Panc1 (cell line): ENCODE data around the gene IBA57. TPM values are rescaled to one million over a fixed set of nuclear protein-coding genes. Genes with fewer than 3 reads are reported as not detected.

Source experiments
- ATAC-seq: fragments of 200-7000 bp; cut with Tn5 transposase; 2 replicates; pipeline ENCODE4 v1.9.1; 2020; ENCODE audit warnings: mild to moderate bottlenecking, moderate library complexity
- BruUV-seq: library from RNA; stranded (reverse); fragments of 400-500 nt; replicated peaks from 2 replicates; lab custom pipeline; 2021; lab: Mats Ljungman, UMichigan
- CTCF ChIA-PET: fragments of 300-600 bp; sonication (Branson Sonifier 250); formaldehyde crosslinking; loops from one replicate; lab custom pipeline; 2022; ENCODE audit warnings: antibody characterized with exemption; lab: Charles Lee
- POLR2A ChIA-PET: fragments of 300-600 bp; sonication (Branson Sonifier 250); formaldehyde crosslinking; loops from one replicate; lab custom pipeline; 2022; ENCODE audit warnings: antibody characterized with exemption; lab: Charles Lee
- DNase-seq: peaks from one replicate; pipeline ENCODE4 v3.0.0-alpha.2; 2010; ENCODE audit warnings: low read depth, low spot score
- H3K27ac ChIP-seq: 2 replicates; pipeline ENCODE4 v1.5.1; 2011; ENCODE audit warnings: mild to moderate bottlenecking, low read length, inconsistent platforms
- H3K27me3 ChIP-seq: fragments of 200-500 bp; sonication (Bioruptor generic); 2 replicates; pipeline ENCODE4 v1.6.0; 2014; ENCODE audit warnings: low read length, inconsistent platforms; ENCODE audit not compliant: control insufficient read depth, insufficient read depth
- H3K36me3 ChIP-seq: fragments of 200-500 bp; sonication (Bioruptor generic); 2 replicates; pipeline ENCODE4 v1.5.1; 2014; ENCODE audit warnings: inconsistent platforms, mild to moderate bottlenecking, low read length, moderate library complexity; ENCODE audit not compliant: control insufficient read depth, insufficient read depth
- H3K4me1 ChIP-seq: 2 replicates; pipeline ENCODE4 v1.5.1; 2011; ENCODE audit warnings: inconsistent platforms, mild to moderate bottlenecking, low read length, moderate library complexity; ENCODE audit not compliant: control insufficient read depth, insufficient read depth
- H3K4me3 ChIP-seq, 2 experiments: 2 replicates each; pipeline ENCODE4 v1.5.1; 2011 to 2012; ENCODE audit warnings: low read depth in 2 of 2, low read length in 2 of 2, mild to moderate bottlenecking in 2 of 2, inconsistent platforms in 1 of 2, moderate library complexity in 1 of 2
- H3K9me3 ChIP-seq: fragments of 200-500 bp; sonication (Bioruptor generic); 2 replicates; pipeline ENCODE4 v1.5.1; 2014; ENCODE audit warnings: low read depth, mild to moderate bottlenecking, inconsistent platforms, low read length, moderate library complexity; ENCODE audit not compliant: control insufficient read depth, insufficient read depth
- CTCF ChIP-seq: fragments of 450-650 bp; IDR thresholded peaks from 2 replicates; pipeline ENCODE4 v1.5.1; 2017; ENCODE audit warnings: mild to moderate bottlenecking
- POLR2AphosphoS5 ChIP-seq: IDR thresholded peaks from 2 replicates; pipeline ENCODE4 v1.6.1; 2012; ENCODE audit warnings: mild to moderate bottlenecking, low read depth, low read length, moderate library complexity
- REST ChIP-seq, 2 experiments: IDR thresholded peaks; 2 replicates each; pipeline ENCODE4 v1.6.1; 2011 to 2012; ENCODE audit warnings: low read depth in 2 of 2, control low read depth in 1 of 2, low read length in 1 of 2, mild to moderate bottlenecking in 1 of 2, moderate library complexity in 1 of 2; ENCODE audit not compliant: insufficient read depth in 1 of 2
- SIN3A ChIP-seq: IDR thresholded peaks from 2 replicates; pipeline ENCODE4 v1.6.1; 2012; ENCODE audit warnings: low read depth, mild to moderate bottlenecking, low read length, moderate library complexity, borderline replicate concordance; ENCODE audit not compliant: insufficient read depth
- TCF7L2 ChIP-seq: IDR thresholded peaks from 2 replicates; pipeline ENCODE4 v1.6.1; 2011; ENCODE audit warnings: mild to moderate bottlenecking, low read depth, low read length, inconsistent platforms
- in situ Hi-C: cut with HindIII; loops from 2 replicates; pipeline ENCODE4 v1.10.0; 2016; ENCODE audit warnings: low sequenced_read_pairs, low pct_unique_long_range_greater_than_20kb
- intact Hi-C: fragments of 100-400 bp; cut with micrococcal nuclease; formaldehyde crosslinking; loops from one replicate; pipeline ENCODE4 v1.10.0; 2022; ENCODE audit not compliant: unreplicated experiment
- total RNA-seq: library from RNA; stranded (reverse); gene quantifications from one replicate; pipeline ENCODE4 v1.2.1, GENCODE V29; 2021; ENCODE audit not compliant: unreplicated experiment

The IBA57 gene
- total RNA-seq, 1 experiment from 2014 or later, result 11.3 TPM

- BruUV-seq, result no TSS peak
- intact Hi-C loops (no loop called here), in situ Hi-C loops (no loop called here)
- peaks cover 3% of the 10 kb centered on the region for H3K36me3 ChIP-seq
- H3K27me3 ChIP-seq, result peaks cover 7% of the 10 kb centered on the region; the same call in 1 of the 2 replicates
- DNase-seq (no peak), ATAC-seq (no peak)
- no peaks in the 10 kb centered on the region for H3K9me3 ChIP-seq
- peaks cover 6% of the 10 kb centered on the region; the same call in 1 of the 2 replicates for H3K4me1 ChIP-seq
- ChIA-PET POLR2A (no interaction called here), CTCF (no interaction called here)
- H3K4me3 ChIP-seq, result no peak overlapping the region
- TF ChIP-seq CTCF (no peak), POLR2AphosphoS5 (no peak), SIN3A (no peak), REST (IDR thresholded peaks at IDR 0.05; ENCODE audit: insufficient read depth in 1 of 2, low read depth in 2 of 2, low read length in 1 of 2) (no peak), TCF7L2 (no peak)
- H3K27ac ChIP-seq, result no peak overlapping the region
Observed at GRCh38 chr1:228136901-228137300, 28.7 kb upstream of the IBA57 start.

- intact Hi-C loops, result no loop called here
- no TSS peak for BruUV-seq
- Histone ChIP-seq H3K27ac (peak overlapping the region; percentile 94), H3K27me3 (peaks cover 7% of the 10 kb centered on the region; the same call in 1 of the 2 replicates), H3K9me3 (no peaks in the 10 kb centered on the region), H3K36me3 (peaks cover 3% of the 10 kb centered on the region; the same call in 1 of the 2 replicates), H3K4me3 (peak overlapping the region; percentile 95 to 96), H3K4me1 (peaks cover 13% of the 10 kb centered on the region)
- DNase-seq, result no peak
- in situ Hi-C loops, result no loop called here
- TF ChIP-seq SIN3A (no peak), POLR2AphosphoS5 (no peak; the same call in 1 of the 2 replicates), TCF7L2 (no peak), CTCF (no peak), REST (IDR thresholded peaks at IDR 0.05; ENCODE audit: insufficient read depth in 1 of 2, low read depth in 2 of 2, low read length in 1 of 2) (no peak)
- ChIA-PET POLR2A (no interaction called here), CTCF (interaction anchor here (1.2 kb wide), 1 partner anchor 26 kb away, joined by 3 read pairs; the partner anchor contains the start of gene IBA57)
- ATAC-seq, result no peak
Observed at GRCh38 chr1:228139406-228139930, 26.1 kb upstream of the IBA57 start.
